Suprapubic skin (tissue), 4 donors: ENCODE measurements around the gene PDE6D. TPM values are rescaled to one million over a fixed set of nuclear protein-coding genes. Genes with fewer than 3 reads are reported as not detected.

ENCODE experiments used
- DNase-seq, 2 donors: peaks; one replicate each; pipeline ENCODE4 v3.0.0-alpha.2; 2019; ENCODE audit warnings: low spot score in 2 of 2
- H3K27ac ChIP-seq: fragments of 200-600 bp; sonication (generic); one replicate; pipeline ENCODE4 v1.5.1; 2019
- H3K27me3 ChIP-seq: fragments of 200-600 bp; sonication (generic); one replicate; pipeline ENCODE4 v1.5.1; 2019
- H3K36me3 ChIP-seq: fragments of 200-600 bp; sonication (generic); one replicate; pipeline ENCODE4 v1.5.1; 2019
- H3K4me1 ChIP-seq: fragments of 200-600 bp; sonication (generic); one replicate; pipeline ENCODE4 v1.5.1; 2019
- H3K4me3 ChIP-seq: fragments of 200-600 bp; sonication (generic); one replicate; pipeline ENCODE4 v1.5.1; 2019; ENCODE audit warnings: mild to moderate bottlenecking
- H3K9me3 ChIP-seq: fragments of 200-600 bp; sonication (generic); one replicate; pipeline ENCODE4 v1.5.1; 2019
- EP300 ChIP-seq: sonication (generic); formaldehyde crosslinking; IDR thresholded peaks from one replicate; pipeline ENCODE4 v1.6.1; 2017; ENCODE audit warnings: antibody characterized with exemption
- POLR2A ChIP-seq, 2 donors: fragments of 450-650 bp; IDR thresholded peaks; one replicate each; pipeline ENCODE4 v1.6.1; 2017; ENCODE audit warnings: antibody characterized with exemption in 2 of 2, mild to moderate bottlenecking in 2 of 2, moderate library complexity in 2 of 2
- POLR2AphosphoS5 ChIP-seq, 3 donors: sonication (generic); formaldehyde crosslinking; IDR thresholded peaks; one replicate each; pipeline ENCODE4 v1.6.1; 2017; ENCODE audit warnings: antibody characterized with exemption in 3 of 3
- WGBS: methylation state at CpG from one replicate; pipeline ENCODE4 v1.1.5; 2018; 5-methylcytosine and 5-hydroxymethylcytosine counted together
- total RNA-seq, 4 donors: library from RNA; depleted of rRNA; stranded (reverse); fragments of >200 nt; gene quantifications; one replicate each; pipeline ENCODE4 v1.1.0, GENCODE V29; 2016
- TF ChIP-seq, protein P1 (sequence below), 2 donors: fragments of 200-600 bp in 1 of 2; fragments of 450-650 bp in 1 of 2; sonication (generic) in 1 of 2; IDR thresholded peaks; one replicate each; pipeline ENCODE4 v1.5.1; 2016 to 2019; ENCODE audit warnings: antibody characterized with exemption in 2 of 2, mild to moderate bottlenecking in 1 of 2, moderate library complexity in 1 of 2

Gene PDE6D
- total RNA-seq, 4 donors from 2014 or later, result 14.6 to 23.7 (median 22.2) TPM

DNA sequence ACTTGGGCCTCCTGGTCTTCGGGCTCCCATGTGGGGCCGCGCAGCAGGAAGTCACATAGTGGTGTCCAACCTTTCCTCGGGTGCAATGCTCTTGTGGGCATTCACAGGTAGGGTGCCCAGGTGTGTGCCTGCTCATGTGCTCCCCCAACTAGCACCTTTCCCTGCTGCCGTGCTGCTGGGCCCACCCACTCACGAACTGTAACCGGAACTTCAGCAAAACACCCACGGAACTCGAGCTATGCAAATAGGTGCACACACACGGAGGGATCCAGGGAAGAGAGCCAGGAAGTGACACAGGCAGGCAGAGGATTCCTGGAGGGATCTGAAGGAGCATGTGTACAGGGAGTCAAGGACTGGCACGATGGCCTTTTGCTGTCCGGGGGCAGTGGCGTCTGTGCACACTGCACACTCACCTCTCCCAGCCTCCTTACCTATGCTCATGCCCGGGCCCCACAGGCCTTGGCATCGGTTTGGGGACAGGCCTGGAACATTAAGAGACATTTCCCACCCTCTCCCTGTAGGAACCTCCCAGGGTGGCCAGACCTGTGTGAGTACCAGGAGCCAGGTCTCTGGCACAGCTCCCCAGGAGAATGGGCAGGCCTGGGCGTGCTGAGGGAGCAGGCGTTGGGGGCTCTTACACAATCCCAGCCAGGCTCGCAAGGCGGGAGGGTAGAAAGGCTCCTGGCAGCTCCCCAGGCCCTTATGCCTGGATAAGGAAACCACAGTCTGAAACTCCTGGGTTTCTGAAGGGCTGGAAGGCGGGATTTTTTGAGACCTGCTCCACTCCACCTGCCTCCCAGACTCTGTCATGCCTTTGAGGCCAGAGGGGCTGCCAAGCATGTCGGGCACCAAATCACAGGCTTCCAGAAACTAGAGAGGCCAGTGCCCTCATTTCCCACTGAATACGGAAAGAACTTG, 79.4 kb downstream of the PDE6D start:
- H3K36me3 ChIP-seq, result no peaks in the 10 kb centered on the region
- H3K4me3 ChIP-seq, result no peak overlapping the region
- H3K27ac ChIP-seq, result peak overlapping the region; percentile 81
- WGBS, result 53% methylated on average over 16 of the region's 22 CpGs
- H3K9me3 ChIP-seq, result no peaks in the 10 kb centered on the region
- H3K27me3 ChIP-seq, result no peaks in the 10 kb centered on the region
- TF ChIP-seq, protein P1, sequence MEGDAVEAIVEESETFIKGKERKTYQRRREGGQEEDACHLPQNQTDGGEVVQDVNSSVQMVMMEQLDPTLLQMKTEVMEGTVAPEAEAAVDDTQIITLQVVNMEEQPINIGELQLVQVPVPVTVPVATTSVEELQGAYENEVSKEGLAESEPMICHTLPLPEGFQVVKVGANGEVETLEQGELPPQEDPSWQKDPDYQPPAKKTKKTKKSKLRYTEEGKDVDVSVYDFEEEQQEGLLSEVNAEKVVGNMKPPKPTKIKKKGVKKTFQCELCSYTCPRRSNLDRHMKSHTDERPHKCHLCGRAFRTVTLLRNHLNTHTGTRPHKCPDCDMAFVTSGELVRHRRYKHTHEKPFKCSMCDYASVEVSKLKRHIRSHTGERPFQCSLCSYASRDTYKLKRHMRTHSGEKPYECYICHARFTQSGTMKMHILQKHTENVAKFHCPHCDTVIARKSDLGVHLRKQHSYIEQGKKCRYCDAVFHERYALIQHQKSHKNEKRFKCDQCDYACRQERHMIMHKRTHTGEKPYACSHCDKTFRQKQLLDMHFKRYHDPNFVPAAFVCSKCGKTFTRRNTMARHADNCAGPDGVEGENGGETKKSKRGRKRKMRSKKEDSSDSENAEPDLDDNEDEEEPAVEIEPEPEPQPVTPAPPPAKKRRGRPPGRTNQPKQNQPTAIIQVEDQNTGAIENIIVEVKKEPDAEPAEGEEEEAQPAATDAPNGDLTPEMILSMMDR (IDR thresholded peaks at IDR 0.05), result no peak
- TF ChIP-seq EP300, result no peak
- TF ChIP-seq POLR2AphosphoS5 (IDR thresholded peaks at IDR 0.05), result no peak
- no peak for TF ChIP-seq POLR2A (IDR thresholded peaks at IDR 0.05)
- DNase-seq, result peak in 1 of 2 donors; percentile 89
- H3K4me1 ChIP-seq, result peaks cover 45% of the 10 kb centered on the region

DNA sequence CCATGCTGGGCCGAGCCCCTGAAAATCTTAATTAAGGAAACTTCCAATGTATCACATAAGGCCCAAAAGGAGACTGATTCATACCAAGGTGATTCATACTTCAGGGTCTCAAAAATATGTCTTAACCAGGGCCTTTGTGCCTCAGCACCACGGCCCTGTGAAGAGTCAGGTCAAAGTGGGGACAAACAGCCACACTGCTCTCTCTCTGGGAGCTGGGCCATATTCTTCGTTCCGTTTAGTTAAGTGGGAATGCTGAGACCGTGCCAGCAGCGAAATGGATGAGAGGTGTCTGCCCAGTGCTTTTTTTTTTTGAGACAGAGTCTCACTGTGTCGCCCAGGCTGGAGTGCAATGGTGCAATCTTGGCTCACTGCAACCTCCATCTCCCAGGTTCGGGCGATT, 82.1 kb downstream of the PDE6D start:
- Histone ChIP-seq H3K4me1 (peaks cover 40% of the 10 kb centered on the region), H3K27me3 (no peaks in the 10 kb centered on the region), H3K36me3 (no peaks in the 10 kb centered on the region), H3K27ac (no peak overlapping the region), H3K4me3 (no peak overlapping the region), H3K9me3 (no peaks in the 10 kb centered on the region)
- no peak for DNase-seq
- 80% methylated on average over 9 of the region's 9 CpGs for WGBS
- no peak for TF ChIP-seq EP300
- no peak for TF ChIP-seq POLR2A (IDR thresholded peaks at IDR 0.05)
- no peak for TF ChIP-seq POLR2AphosphoS5 (IDR thresholded peaks at IDR 0.05)
- TF ChIP-seq, protein P1 (IDR thresholded peaks at IDR 0.05), result no peak

DNA sequence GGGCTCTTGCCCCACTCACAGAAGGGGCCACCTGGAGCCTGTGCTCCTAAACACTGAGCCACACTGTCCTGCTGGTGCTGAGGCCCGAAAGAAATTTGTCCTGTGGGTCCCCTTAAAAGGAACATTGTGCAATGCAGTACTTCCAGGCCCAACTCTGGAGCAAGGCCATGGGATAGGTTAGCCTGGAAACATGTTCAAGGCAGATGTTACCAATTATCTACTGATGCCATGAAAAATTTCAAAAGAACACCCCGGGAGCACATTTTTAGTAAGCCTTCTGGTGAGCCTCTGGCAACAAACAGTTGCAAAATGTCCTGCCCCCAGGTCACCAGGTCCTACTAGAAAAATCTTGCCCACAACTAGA, 85.1 kb downstream of the PDE6D start:
- WGBS, result 26% methylated on average over 2 of the region's 2 CpGs
- no peak for DNase-seq
- no peaks in the 10 kb centered on the region for H3K9me3 ChIP-seq
- peaks cover 29% of the 10 kb centered on the region for H3K4me1 ChIP-seq
- H3K4me3 ChIP-seq, result no peak overlapping the region
- TF ChIP-seq POLR2A (IDR thresholded peaks at IDR 0.05) (no peak), POLR2AphosphoS5 (IDR thresholded peaks at IDR 0.05) (peak in 2 of 3 donors; percentile 47 to 52)
- no peaks in the 10 kb centered on the region for H3K36me3 ChIP-seq
- no peaks in the 10 kb centered on the region for H3K27me3 ChIP-seq
- peak overlapping the region; percentile 65 for H3K27ac ChIP-seq

DNA sequence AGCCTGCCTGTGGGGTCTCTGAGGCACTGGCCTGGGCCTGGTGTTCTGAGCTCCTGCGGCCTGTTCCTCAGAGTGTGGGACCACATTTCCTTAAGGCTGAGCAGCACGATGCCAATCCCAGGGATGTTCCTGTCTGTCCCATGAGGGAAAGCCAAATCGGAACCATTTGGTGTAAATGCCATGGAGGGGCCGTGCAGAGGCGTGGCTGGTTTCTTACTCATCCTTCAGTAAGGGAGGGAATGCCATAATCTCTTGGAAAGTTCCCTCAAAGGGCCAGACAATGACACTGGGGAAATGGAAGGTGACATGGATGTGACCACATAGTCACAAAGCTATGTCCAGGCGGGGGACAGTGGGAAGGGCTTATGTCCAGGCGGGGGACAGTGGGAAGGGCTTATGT, 87.1 kb downstream of the PDE6D start:
- no peaks in the 10 kb centered on the region for H3K9me3 ChIP-seq
- H3K27me3 ChIP-seq, result no peaks in the 10 kb centered on the region
- no peak for DNase-seq
- H3K4me1 ChIP-seq, result peaks cover 23% of the 10 kb centered on the region
- WGBS, result 94% methylated on average over 7 of the region's 7 CpGs
- H3K4me3 ChIP-seq, result no peak overlapping the region
- no peaks in the 10 kb centered on the region for H3K36me3 ChIP-seq
- TF ChIP-seq, protein P1 (IDR thresholded peaks at IDR 0.05), result no peak
- TF ChIP-seq EP300 (no peak), POLR2AphosphoS5 (IDR thresholded peaks at IDR 0.05) (no peak), POLR2A (IDR thresholded peaks at IDR 0.05) (no peak)
- H3K27ac ChIP-seq, result no peak overlapping the region

DNA sequence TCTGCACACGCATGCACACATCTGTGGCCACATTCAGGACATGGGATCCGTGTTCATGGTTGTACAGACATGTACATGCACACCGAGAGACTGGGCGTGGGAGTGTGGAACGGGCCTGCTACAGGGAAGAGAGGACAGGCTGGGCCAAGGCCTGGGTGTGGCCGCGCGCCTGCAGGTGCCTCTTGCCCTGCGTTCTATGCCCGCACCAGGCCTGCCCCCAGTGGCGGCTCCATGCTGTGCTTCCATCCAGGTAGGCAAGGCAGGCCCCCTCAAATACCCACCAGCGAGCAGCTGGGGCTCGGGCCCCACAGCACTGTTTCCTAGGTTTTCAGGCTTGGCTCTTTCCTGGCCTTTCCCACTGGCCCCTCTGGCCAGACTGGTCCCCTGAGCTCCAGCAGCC, 88.2 kb downstream of the PDE6D start:
- Histone ChIP-seq H3K9me3 (no peaks in the 10 kb centered on the region), H3K36me3 (no peaks in the 10 kb centered on the region), H3K4me3 (no peak overlapping the region), H3K4me1 (peaks cover 23% of the 10 kb centered on the region), H3K27ac (no peak overlapping the region), H3K27me3 (no peaks in the 10 kb centered on the region)
- no peak for DNase-seq
- WGBS, result 68% methylated on average over 13 of the region's 13 CpGs
- no peak for TF ChIP-seq POLR2A (IDR thresholded peaks at IDR 0.05)
- TF ChIP-seq, protein P1 (IDR thresholded peaks at IDR 0.05), result peak in 1 of 2 donors; percentile 29
